A549 treated with CpdA at 1 μM for 4 hours (cell line): ENCODE data around the gene ITGB2. TPM values are rescaled to one million over a fixed set of nuclear protein-coding genes. Genes with fewer than 3 reads are reported as not detected.

Experiments
- total RNA-seq: library from RNA; stranded (reverse); fragments of 200-300 nt; extraction: Qiagen RNA extraction; gene quantifications from 5 replicates; pipeline ENCODE4 v1.2.3, GENCODE V29; 2022; ENCODE audit warnings: low read depth

ITGB2 gene
- 0.66 to 1.3 TPM (median 0.76 TPM) in 5 replicates for total RNA-seq

GRCh38 chr21:44920694-44921604 is at the start of gene ITGB2:
TSS of gene ITGB2 (minus strand) at chr21:44920899. CDS start at chr21:44910782, 10,117 bp downstream.

GRCh38 chr21:44939532-44940115 is 18.9 kb upstream of the ITGB2 start, which contains the start of gene SLX9:
TSS of gene SLX9 (plus strand) at chr21:44940029. CDS start at chr21:44940058, 29 bp downstream.

DNA sequence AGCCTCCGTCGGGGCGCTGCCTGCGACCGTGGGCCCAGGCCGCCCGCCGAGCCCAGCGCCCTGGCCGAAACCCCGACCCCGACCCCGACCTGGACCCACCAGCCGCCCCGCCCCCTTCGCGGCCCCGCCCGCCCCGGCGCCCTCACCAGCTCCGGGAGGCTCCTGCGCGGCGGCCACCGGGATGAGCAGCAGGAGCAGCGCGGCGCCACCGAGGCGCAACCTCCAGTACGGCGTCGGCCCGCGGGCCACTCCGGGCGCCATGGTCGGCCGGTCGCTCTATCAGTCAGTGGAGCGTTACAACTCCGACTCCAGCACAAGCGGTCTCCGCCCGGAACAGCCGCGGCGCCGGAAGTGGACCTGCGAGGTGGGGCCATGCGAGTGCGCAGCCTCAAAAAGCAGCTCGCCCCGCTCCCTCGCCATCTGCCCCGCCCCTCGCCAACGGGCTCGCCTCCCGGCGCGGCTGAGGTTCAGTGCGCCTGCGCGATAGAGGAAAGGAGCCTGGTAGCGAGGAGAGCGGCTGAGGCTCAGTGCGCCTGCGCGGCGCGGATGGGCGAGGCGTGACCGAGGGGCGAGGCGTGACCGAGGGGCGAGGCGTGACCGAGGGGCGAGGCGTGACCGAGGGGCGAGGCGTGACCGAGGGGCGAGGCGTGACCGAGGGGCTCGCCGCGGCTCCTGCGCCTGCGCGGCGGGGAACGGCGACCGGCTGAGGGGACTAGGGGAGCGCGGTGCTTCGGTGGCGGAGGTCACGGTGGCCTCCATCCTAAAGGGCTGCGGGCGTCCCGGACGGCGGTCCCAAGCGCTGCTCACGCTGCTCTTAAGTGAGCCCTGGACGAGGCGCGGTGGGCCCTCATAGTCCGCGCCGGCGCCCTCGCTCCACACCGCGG is 47.1 kb downstream of the ITGB2 start, which contains the start of gene PTTG1IP:
Gene PTTG1IP (minus strand): TSS at position 335 of the 884 bp plus-strand sequence. CDS start 74 bp downstream, at position 261.

Other genes with a start within 250 kb of the ITGB2 start
- not detected in 5 replicates for gene KRTAP12-1, start 238.7 kb downstream of the ITGB2 start, total RNA-seq
- not detected in 5 replicates for gene KRTAP10-12, start 223.7 kb downstream of the ITGB2 start, total RNA-seq
- 0.04 TPM in 1 of 5 replicates, not detected in the others for gene TSPEAR, start 209.3 kb downstream of the ITGB2 start, total RNA-seq
- gene UBE2G2, start 119.1 kb downstream of the ITGB2 start, total RNA-seq, result 27.5 to 44.4 TPM (median 33.4 TPM) in 5 replicates
- gene SUMO3, start 102.8 kb downstream of the ITGB2 start, total RNA-seq, result 54.2 to 66.2 TPM (median 65.0 TPM) in 5 replicates
- gene PTTG1IP, start 47.2 kb downstream of the ITGB2 start, total RNA-seq, result 88.1 to 104 TPM (median 99.0 TPM) in 5 replicates
- gene SLX9, start 19.1 kb upstream of the ITGB2 start, total RNA-seq, result 40.5 to 60.2 TPM (median 55.6 TPM) in 5 replicates
- gene ADARB1, start 153.7 kb upstream of the ITGB2 start, total RNA-seq, result 4.1 to 6.4 TPM (median 4.4 TPM) in 5 replicates